ENCODE measurements around the gene ARHGAP1. TPM values are rescaled to one million over a fixed set of nuclear protein-coding genes. Genes with fewer than 3 reads are reported as not detected.
"Not testable (repeated sequence)": the region's sequence is repeated elsewhere in the genome, so short reads cannot be mapped to it uniquely, and the experiment has no call there.

Gene ARHGAP1
- total and polyA plus RNA-seq, 4 donors, result 27.8 to 185 (median 123) TPM

DNA sequence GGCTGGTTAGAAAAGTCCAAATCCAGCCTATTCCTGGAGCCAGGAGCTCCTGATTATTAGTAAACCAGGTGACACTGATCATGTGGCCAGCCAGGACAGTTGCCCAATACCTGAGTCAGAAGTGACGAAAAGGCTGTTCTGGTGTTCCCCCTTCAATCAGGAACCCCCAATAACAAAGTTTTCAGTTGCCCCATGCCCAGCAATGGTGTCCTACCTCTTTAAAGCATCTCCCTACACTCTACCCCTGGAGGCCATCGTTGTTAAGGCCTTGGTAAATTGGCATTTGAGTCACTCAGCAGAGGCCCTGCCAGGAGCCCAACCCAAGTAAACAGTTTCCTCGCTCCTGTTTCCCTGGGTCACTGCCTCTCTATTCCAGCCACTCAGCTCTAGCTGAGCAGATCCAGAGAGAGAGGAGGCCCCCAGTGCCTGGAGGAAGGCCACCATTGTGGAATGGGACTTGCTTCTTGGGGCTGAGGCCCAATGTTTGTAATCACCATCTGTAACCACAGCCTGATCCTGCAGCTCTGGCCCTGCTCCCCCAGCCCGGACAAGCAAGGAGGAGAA lies 25.0 kb downstream of the ARHGAP1 start:
- peak; percentile 76 for ATAC-seq (ENCODE audit: low FRiP score)
- Histone ChIP-seq H3K4me1 (ENCODE audit: control insufficient read depth in 1 of 2, insufficient read depth in 2 of 2, low read length in 2 of 2) (no peaks in the 10 kb centered on the region), H3K27me3 (ENCODE audit: control insufficient read depth in 1 of 2, insufficient read depth in 2 of 2, low read length in 1 of 2) (no peaks in the 10 kb centered on the region), H3K9me3 (ENCODE audit: control insufficient read depth, low read length) (no peaks in the 10 kb centered on the region), H3K4me3 (ENCODE audit: low read length in 2 of 2) (no peak overlapping the region), H3K36me3 (ENCODE audit: control insufficient read depth in 1 of 2, insufficient read depth in 2 of 2, low read length in 1 of 2) (peaks cover 6 to 12% of the 10 kb centered on the region in 2 donors), H3K27ac (ENCODE audit: low read depth in 1 of 2, low read length in 2 of 2) (peak overlapping the region in 1 of 2 donors; percentile 25)
- peak in 1 of 2 donors; percentile 81 for DNase-seq
- intact Hi-C loops (cut with DNase I), result no loop called here
- WGBS, 2 donors, result 21% methylated on average over 4 of the region's 4 CpGs

DNA sequence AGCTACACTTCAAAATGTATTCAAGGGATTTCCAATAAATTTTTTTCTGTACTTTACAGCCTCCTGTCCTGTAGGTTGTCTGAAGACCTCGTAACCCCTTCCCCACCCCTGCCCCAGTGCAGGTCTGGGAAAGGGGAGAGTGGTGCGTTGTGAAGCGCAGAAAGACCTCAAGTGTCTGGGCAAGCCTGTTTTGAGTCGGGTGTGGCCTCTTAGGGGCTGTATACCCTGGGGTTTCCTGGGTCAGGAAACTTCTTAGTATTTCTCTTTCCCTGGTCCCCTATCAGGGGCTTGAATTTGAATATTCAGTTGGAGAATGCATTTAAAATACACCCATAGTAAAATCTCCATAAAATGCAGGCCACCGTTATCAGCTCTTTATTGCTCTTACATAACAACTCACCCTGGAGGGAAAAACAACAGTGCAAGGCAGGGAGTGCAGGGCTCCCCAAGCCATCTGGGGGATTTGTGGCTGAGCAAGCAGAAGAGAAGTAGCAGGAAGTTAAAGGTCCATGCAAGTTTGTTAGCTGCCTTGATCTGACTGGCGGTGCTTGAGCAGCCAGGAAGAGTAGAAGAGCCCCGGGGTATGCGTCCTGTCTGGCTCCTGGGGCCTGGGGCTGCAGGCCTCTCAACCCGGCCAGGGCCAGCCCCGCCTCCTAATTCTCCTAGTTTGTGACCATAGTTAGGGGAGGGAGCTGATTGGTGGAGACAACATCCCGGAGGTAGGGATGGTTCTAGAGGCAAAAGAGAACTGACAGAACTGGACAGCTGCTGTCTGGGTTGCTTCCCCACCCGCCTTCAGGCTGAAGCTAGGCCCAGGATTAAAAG lies 25.7 kb downstream of the ARHGAP1 start:
- DNase-seq, result peak in 1 of 2 donors; percentile 32
- no peaks in the 10 kb centered on the region for H3K4me1 ChIP-seq (ENCODE audit: control insufficient read depth in 1 of 2, insufficient read depth in 2 of 2, low read length in 2 of 2)

GRCh38 chr11:46673713-46674462 lies 26.5 kb downstream of the ARHGAP1 start:
- Histone ChIP-seq H3K36me3 (ENCODE audit: control insufficient read depth in 1 of 2, insufficient read depth in 2 of 2, low read length in 1 of 2) (peaks cover 0 to 9% of the 10 kb centered on the region in 2 donors), H3K9me3 (ENCODE audit: control insufficient read depth, low read length) (no peaks in the 10 kb centered on the region), H3K27ac (ENCODE audit: low read depth in 1 of 2, low read length in 2 of 2) (no peak overlapping the region), H3K4me1 (ENCODE audit: control insufficient read depth in 1 of 2, insufficient read depth in 2 of 2, low read length in 2 of 2) (no peaks in the 10 kb centered on the region), H3K4me3 (ENCODE audit: low read length in 2 of 2) (no peak overlapping the region), H3K27me3 (ENCODE audit: control insufficient read depth in 1 of 2, insufficient read depth in 2 of 2, low read length in 1 of 2) (no peaks in the 10 kb centered on the region)
- ATAC-seq (ENCODE audit: low FRiP score) (no peak), DNase-seq (peak in 1 of 2 donors; percentile 43)
- WGBS, 2 donors, result 79 to 83% methylated on average over 6 of the region's 6 CpGs
- intact Hi-C loops (cut with DNase I), result no loop called here

More for the DNA sequence above, 25.7 kb downstream of the ARHGAP1 start:
- Histone ChIP-seq H3K27me3 (ENCODE audit: control insufficient read depth in 1 of 2, insufficient read depth in 2 of 2, low read length in 1 of 2) (no peaks in the 10 kb centered on the region), H3K36me3 (ENCODE audit: control insufficient read depth in 1 of 2, insufficient read depth in 2 of 2, low read length in 1 of 2) (peaks cover 0 to 10% of the 10 kb centered on the region in 2 donors), H3K27ac (ENCODE audit: low read depth in 1 of 2, low read length in 2 of 2) (peak overlapping the region in 1 of 2 donors; percentile 25), H3K4me3 (ENCODE audit: low read length in 2 of 2) (no peak overlapping the region), H3K9me3 (ENCODE audit: control insufficient read depth, low read length) (no peaks in the 10 kb centered on the region)
- WGBS, 2 donors, result 58 to 63% methylated on average over 12 of the region's 12 CpGs
- intact Hi-C loops (cut with DNase I), result no loop called here
- peak; percentile 42 for ATAC-seq (ENCODE audit: low FRiP score)

GRCh38 chr11:46672381-46672839 lies 28.0 kb downstream of the ARHGAP1 start:
- DNase-seq, result peak in 1 of 2 donors; percentile 50
- Histone ChIP-seq H3K36me3 (ENCODE audit: control insufficient read depth in 1 of 2, insufficient read depth in 2 of 2, low read length in 1 of 2) (peaks cover 0 to 12% of the 10 kb centered on the region in 2 donors), H3K4me3 (ENCODE audit: low read length in 2 of 2) (no peak overlapping the region), H3K27ac (ENCODE audit: low read depth in 1 of 2, low read length in 2 of 2) (no peak overlapping the region), H3K9me3 (ENCODE audit: control insufficient read depth, low read length) (no peaks in the 10 kb centered on the region), H3K4me1 (ENCODE audit: control insufficient read depth in 1 of 2, insufficient read depth in 2 of 2, low read length in 2 of 2) (no peaks in the 10 kb centered on the region), H3K27me3 (ENCODE audit: control insufficient read depth in 1 of 2, insufficient read depth in 2 of 2, low read length in 1 of 2) (no peaks in the 10 kb centered on the region)
- intact Hi-C loops (cut with DNase I), result no loop called here
- no peak for ATAC-seq (ENCODE audit: low FRiP score)
- 82 to 83% methylated on average over 6 of the region's 7 CpGs for WGBS, 2 donors

DNA sequence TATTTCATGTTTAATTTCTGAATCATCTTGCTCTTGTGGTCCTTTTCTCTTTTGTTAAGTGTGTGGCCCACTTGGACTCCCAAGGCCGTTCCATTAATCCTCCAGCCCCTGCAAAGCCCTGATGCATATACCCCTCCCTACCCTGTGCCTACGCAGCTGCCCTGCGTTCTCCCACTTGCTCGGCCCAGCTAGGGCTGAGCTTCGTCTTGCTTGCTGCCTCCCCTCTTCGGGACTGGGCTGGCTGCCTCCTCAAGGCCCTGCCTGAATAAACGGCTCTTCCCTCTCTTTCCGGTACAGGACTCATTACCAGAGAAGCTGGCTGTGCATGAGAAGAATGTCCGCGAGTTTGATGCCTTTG lies 28.5 kb downstream of the ARHGAP1 start:
- Histone ChIP-seq H3K27ac (ENCODE audit: low read depth in 1 of 2, low read length in 2 of 2) (no peak overlapping the region), H3K4me1 (ENCODE audit: control insufficient read depth in 1 of 2, insufficient read depth in 2 of 2, low read length in 2 of 2) (peaks cover 2% of the 10 kb centered on the region in 2 donors), H3K9me3 (ENCODE audit: control insufficient read depth, low read length) (no peaks in the 10 kb centered on the region), H3K27me3 (ENCODE audit: control insufficient read depth in 1 of 2, insufficient read depth in 2 of 2, low read length in 1 of 2) (no peaks in the 10 kb centered on the region), H3K36me3 (ENCODE audit: control insufficient read depth in 1 of 2, insufficient read depth in 2 of 2, low read length in 1 of 2) (peaks cover 0 to 12% of the 10 kb centered on the region in 2 donors), H3K4me3 (ENCODE audit: low read length in 2 of 2) (no peak overlapping the region)
- intact Hi-C loops (cut with DNase I), result no loop called here
- ATAC-seq (ENCODE audit: low FRiP score), result no peak
- peak in 1 of 2 donors; percentile 13 for DNase-seq
- WGBS, 2 donors, result 86 to 87% methylated on average over 10 of the region's 10 CpGs

DNA sequence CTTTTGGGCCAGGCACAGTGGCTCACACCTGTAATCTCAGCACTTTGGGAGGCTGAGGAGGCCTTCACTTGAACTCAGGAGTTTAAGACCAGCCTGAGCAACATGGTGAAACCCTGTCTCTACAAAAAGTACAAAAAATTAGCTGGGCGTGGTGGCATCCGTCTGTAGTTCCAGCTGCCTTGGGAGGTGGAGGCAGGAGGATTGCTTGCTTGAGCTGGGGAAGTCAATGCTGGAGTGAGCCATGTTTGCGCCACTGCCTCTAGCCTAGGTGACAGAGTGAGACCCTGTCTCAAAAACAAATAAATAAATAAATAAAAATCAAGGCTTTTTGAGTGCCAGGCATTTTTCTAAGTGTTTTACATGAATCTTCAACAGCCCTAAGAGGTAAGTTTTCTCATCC lies 29.9 kb downstream of the ARHGAP1 start:
- H3K9me3 ChIP-seq (ENCODE audit: control insufficient read depth, low read length); H3K4me1 ChIP-seq (ENCODE audit: control insufficient read depth in 1 of 2, insufficient read depth in 2 of 2, low read length in 2 of 2); intact Hi-C loops (cut with DNase I); DNase-seq; H3K27me3 ChIP-seq (ENCODE audit: control insufficient read depth in 1 of 2, insufficient read depth in 2 of 2, low read length in 1 of 2); H3K4me3 ChIP-seq (ENCODE audit: low read length in 2 of 2); ATAC-seq (ENCODE audit: low FRiP score); H3K27ac ChIP-seq (ENCODE audit: low read depth in 1 of 2, low read length in 2 of 2): not testable (repeated sequence)
- H3K36me3 ChIP-seq (ENCODE audit: control insufficient read depth in 1 of 2, insufficient read depth in 2 of 2, low read length in 1 of 2), result peaks cover 0 to 12% of the 10 kb centered on the region in 2 donors
- 94% methylated on average over 3 of the region's 3 CpGs for WGBS, 2 donors

DNA sequence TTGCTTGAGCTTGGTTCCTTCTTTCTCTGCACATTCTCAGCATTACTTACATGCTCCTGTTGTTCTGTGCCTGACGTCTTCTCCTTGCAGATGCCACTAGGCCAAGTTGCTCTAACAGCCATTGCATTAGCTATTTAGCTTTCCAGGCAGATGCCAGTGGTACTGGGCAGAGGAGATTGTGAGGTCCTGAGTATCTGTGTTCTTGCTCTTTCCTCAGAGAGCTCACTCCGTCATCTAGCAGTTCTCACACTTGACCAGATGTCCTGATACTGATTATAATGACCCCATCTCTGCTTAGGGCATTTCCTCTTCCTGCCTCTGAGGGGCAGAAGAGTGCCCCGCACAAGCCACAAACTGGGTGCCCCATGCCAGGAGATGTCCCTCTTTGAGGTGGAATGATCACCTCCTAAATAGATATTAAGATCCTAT lies 30.7 kb downstream of the ARHGAP1 start:
- no peak overlapping the region for H3K4me3 ChIP-seq (ENCODE audit: low read length in 2 of 2)
- peaks cover 2 to 5% of the 10 kb centered on the region in 2 donors for H3K4me1 ChIP-seq (ENCODE audit: control insufficient read depth in 1 of 2, insufficient read depth in 2 of 2, low read length in 2 of 2)
- H3K9me3 ChIP-seq (ENCODE audit: control insufficient read depth, low read length), result no peaks in the 10 kb centered on the region
- ATAC-seq (ENCODE audit: low FRiP score) (no peak), DNase-seq (no peak)
- intact Hi-C loops (cut with DNase I), result no loop called here
- H3K36me3 ChIP-seq (ENCODE audit: control insufficient read depth in 1 of 2, insufficient read depth in 2 of 2, low read length in 1 of 2), result peaks cover 0 to 14% of the 10 kb centered on the region in 2 donors
- no peak overlapping the region for H3K27ac ChIP-seq (ENCODE audit: low read depth in 1 of 2, low read length in 2 of 2)
- 75 to 80% methylated on average over 3 of the region's 3 CpGs for WGBS, 2 donors
- H3K27me3 ChIP-seq (ENCODE audit: control insufficient read depth in 1 of 2, insufficient read depth in 2 of 2, low read length in 1 of 2), result no peaks in the 10 kb centered on the region

GRCh38 chr11:46668480-46669085 lies 31.8 kb downstream of the ARHGAP1 start:
- Histone ChIP-seq H3K27ac (ENCODE audit: low read depth in 1 of 2, low read length in 2 of 2) (no peak overlapping the region), H3K9me3 (ENCODE audit: control insufficient read depth, low read length) (no peaks in the 10 kb centered on the region), H3K4me3 (ENCODE audit: low read length in 2 of 2) (no peak overlapping the region), H3K4me1 (ENCODE audit: control insufficient read depth in 1 of 2, insufficient read depth in 2 of 2, low read length in 2 of 2) (peaks cover 2 to 5% of the 10 kb centered on the region in 2 donors), H3K27me3 (ENCODE audit: control insufficient read depth in 1 of 2, insufficient read depth in 2 of 2, low read length in 1 of 2) (no peaks in the 10 kb centered on the region), H3K36me3 (ENCODE audit: control insufficient read depth in 1 of 2, insufficient read depth in 2 of 2, low read length in 1 of 2) (peaks cover 2 to 14% of the 10 kb centered on the region in 2 donors)
- intact Hi-C loops (cut with DNase I), result no loop called here
- DNase-seq, result no peak
- WGBS, 2 donors, result 92 to 94% methylated on average over 12 of the region's 12 CpGs
- no peak for ATAC-seq (ENCODE audit: low FRiP score)

Data from aorta (tissue), 5 donors.